DND-41 (cell line): Measurements from ENCODE around the gene SH2D1A.
"Not testable (repeated sequence)": the region's sequence is repeated elsewhere in the genome, so short reads cannot be mapped to it uniquely, and the experiment has no call there.

Source experiments
- CTCF ChIP-seq: IDR thresholded peaks from 2 replicates; pipeline ENCODE4 v1.5.1; 2012; ENCODE audit warnings: borderline replicate concordance, low read length, moderate library complexity, mild to moderate bottlenecking; ENCODE audit not compliant: poor library complexity, severe bottlenecking; ENCODE audit errors: extremely low read depth
- EZH2 ChIP-seq: IDR thresholded peaks from 3 replicates; pipeline ENCODE4 v1.6.1; 2012; ENCODE audit warnings: borderline replicate concordance, low read depth, mild to moderate bottlenecking, moderate library complexity, low read length, inconsistent platforms; ENCODE audit not compliant: severe bottlenecking

- TF ChIP-seq CTCF, EZH2: not testable (repeated sequence)
Observed at GRCh38 chrX:124299323-124299722, 47.0 kb upstream of the SH2D1A start.
